Right lobe of liver (tissue), 6 donors: ENCODE results near the gene MCCC1. TPM values are rescaled to one million over a fixed set of nuclear protein-coding genes. Genes with fewer than 3 reads are reported as not detected.

Experiments used
- ATAC-seq, 4 donors: fragments of 200-7000 bp; cut with Tn5 transposase; one replicate each; pipeline ENCODE4 v1.9.1; 2020; ENCODE audit warnings: mild to moderate bottlenecking in 4 of 4, moderate library complexity in 4 of 4
- DNase-seq, 3 donors: peaks; one replicate each; pipeline ENCODE4 v3.0.0-alpha.2; 2020
- H3K27ac ChIP-seq, 3 donors: fragments of 200-600 bp; one replicate each; pipeline ENCODE4 v1.8.0; 2022
- H3K27me3 ChIP-seq, 2 donors: fragments of 200-600 bp; one replicate each; pipeline ENCODE4 v1.8.0; 2022
- H3K36me3 ChIP-seq, 4 donors: fragments of 200-600 bp; sonication (generic) in 1 of 4; one replicate each; pipeline versions ENCODE4 v1.5.1 to v1.8.0; 2017 to 2022; ENCODE audit warnings: control low read depth in 1 of 4
- H3K4me1 ChIP-seq, 4 donors: fragments of 200-600 bp; sonication (generic) in 1 of 4; one replicate each; pipeline versions ENCODE4 v1.5.1 to v1.8.0; 2017 to 2022; ENCODE audit warnings: control low read depth in 1 of 4
- H3K4me3 ChIP-seq, 3 donors: fragments of 200-600 bp; one replicate each; pipeline ENCODE4 v1.8.0; 2022
- H3K9me3 ChIP-seq, 4 donors: fragments of 200-600 bp; sonication (generic) in 1 of 4; one replicate each; pipeline versions ENCODE4 v1.5.1 to v1.8.0; 2017 to 2022; ENCODE audit warnings: control low read depth in 1 of 4
- CTCF ChIP-seq, 4 donors: fragments of 200-600 bp in 3 of 4; fragments of 450-650 bp in 1 of 4; IDR thresholded peaks; one replicate each; pipeline versions ENCODE4 v1.5.1 to v1.8.0; 2016 to 2022; ENCODE audit warnings: antibody characterized with exemption in 4 of 4, mild to moderate bottlenecking in 2 of 4
- POLR2A ChIP-seq: fragments of 450-650 bp; IDR thresholded peaks from one replicate; pipeline ENCODE4 v1.6.1; 2017; ENCODE audit warnings: antibody characterized with exemption, mild to moderate bottlenecking
- WGBS: methylation state at CpG from one replicate; pipeline ENCODE4 v1.1.6; 2018; ENCODE audit warnings: low coverage, low lambda C conversion rate; ENCODE audit not compliant: insufficient coverage; ENCODE audit errors: missing lambda C conversion rate; 5-methylcytosine and 5-hydroxymethylcytosine counted together
- intact Hi-C, 2 donors: fragments of 100-400 bp; cut with DNase I; formaldehyde crosslinking; loops; one replicate each; pipeline versions ENCODE4 v1.11.2 to v1.14.1; 2022
- total RNA-seq, 6 experiments: library from RNA; depleted of rRNA in 2 of 6; stranded (reverse); fragments of >200 nt in 2 of 6; fragmentation: NEBNext Ultra II Directional in 3 of 6; extraction: Animal tissue kit (Norgen Biotek cat#: 25700) in 3 of 6; gene quantifications; one replicate each; pipeline versions ENCODE4 v1.1.0 to v1.2.4, GENCODE V29; 2016 to 2023
- donor health status: DM: no; HTN: yes; CAD: no.
- donor health status: DM: no; HTN: no; CAD: no.
- donor health status: DM: no; HTN: no; CAD: no.
- donor health status: DM: no; HTN: yes; CAD: no.
- donor health status: DM: no; HTN: yes; CAD: no.

Gene MCCC1
- total RNA-seq, 6 experiments from 2014 or later, result 34.0 to 57.0 (median 48.2) TPM

DNA sequence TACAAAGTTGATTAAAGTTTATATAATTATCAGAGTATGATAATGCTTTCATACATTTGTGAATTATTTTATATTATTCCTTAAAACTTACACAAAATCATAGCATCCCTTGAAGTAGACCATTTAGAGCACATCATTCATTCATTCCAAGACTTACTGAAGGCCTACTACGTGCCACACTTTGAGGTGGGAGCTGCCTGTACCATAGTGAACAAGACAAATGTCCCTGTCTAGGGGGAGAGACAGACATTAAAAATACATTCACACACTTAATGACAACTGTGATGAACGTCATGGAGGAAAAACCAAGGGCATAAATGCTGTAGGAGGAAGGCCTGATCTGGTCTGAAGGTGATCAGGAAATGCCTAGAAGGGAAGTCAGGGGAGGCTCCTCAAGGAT is 12.1 kb downstream of the MCCC1 start:
- 68% methylated on average over 2 of the region's 2 CpGs for WGBS
- Histone ChIP-seq H3K4me3 (no peak overlapping the region), H3K27ac (no peak overlapping the region), H3K4me1 (no peaks in the 10 kb centered on the region), H3K27me3 (no peaks in the 10 kb centered on the region), H3K9me3 (no peaks in the 10 kb centered on the region), H3K36me3 (peaks cover 0 to 58% (median 21%) of the 10 kb centered on the region in 4 donors)
- TF ChIP-seq POLR2A (no peak), CTCF (IDR thresholded peaks at IDR 0.05) (no peak)
- no peak for DNase-seq
- no peak for ATAC-seq
- intact Hi-C loops, result no loop called here

DNA sequence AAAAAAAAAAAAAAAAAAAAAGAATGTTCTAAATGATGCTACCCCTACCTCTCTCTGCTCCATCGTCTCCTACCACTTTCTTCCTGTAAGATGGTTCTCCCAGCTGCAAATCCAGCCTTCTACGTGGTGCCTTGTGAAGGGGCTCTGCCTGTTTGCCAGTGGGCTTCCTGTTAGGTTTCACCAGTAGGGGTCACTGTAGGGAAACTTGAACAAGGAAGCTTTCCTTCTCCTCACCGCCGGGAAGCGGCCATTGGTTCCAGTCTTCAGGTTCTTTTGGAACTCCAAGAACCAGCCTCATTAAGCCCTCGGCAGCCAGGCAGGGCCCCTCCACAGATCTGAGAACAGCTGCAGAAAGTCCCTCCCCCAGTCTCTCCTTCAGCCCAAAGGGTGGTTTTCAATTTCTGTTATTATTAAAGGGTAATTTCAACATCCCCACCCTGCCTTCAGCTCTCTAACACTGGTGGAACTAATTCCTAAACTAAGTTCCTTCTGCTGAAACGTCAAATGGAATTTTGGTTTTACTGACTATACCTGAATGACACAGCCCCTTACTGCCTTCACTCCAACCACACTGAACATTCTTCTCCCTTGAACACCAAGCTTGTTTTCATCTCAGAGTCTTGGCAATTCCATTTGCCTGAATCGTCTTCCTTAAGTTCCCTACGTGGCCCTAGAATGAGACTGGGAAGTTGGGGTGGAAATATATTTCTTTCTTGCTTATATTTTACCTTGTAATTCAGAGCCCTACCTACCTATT is 13.5 kb downstream of the MCCC1 start:
- no peak for DNase-seq
- H3K4me1 ChIP-seq, result peaks cover 0 to 9% (median 2%) of the 10 kb centered on the region in 4 donors
- no peaks in the 10 kb centered on the region for H3K9me3 ChIP-seq
- H3K4me3 ChIP-seq, result no peak overlapping the region
- H3K27ac ChIP-seq, result no peak overlapping the region
- ATAC-seq, result peak in 2 of 4 donors; percentile 22 to 48
- 79% methylated on average over 7 of the region's 9 CpGs for WGBS
- intact Hi-C loops, result no loop called here
- H3K36me3 ChIP-seq, result peaks cover 0 to 46% (median 16%) of the 10 kb centered on the region in 4 donors
- no peaks in the 10 kb centered on the region for H3K27me3 ChIP-seq
- TF ChIP-seq CTCF (IDR thresholded peaks at IDR 0.05) (peak in 2 of 4 donors; percentile 41 to 43), POLR2A (no peak)

GRCh38 chr3:183082355-183082915 is 16.9 kb downstream of the MCCC1 start:
- H3K4me3 ChIP-seq, result no peak overlapping the region
- ATAC-seq (no peak), DNase-seq (no peak)
- H3K27ac ChIP-seq, result no peak overlapping the region
- no peak for TF ChIP-seq POLR2A
- no peak for TF ChIP-seq CTCF (IDR thresholded peaks at IDR 0.05)
- intact Hi-C loops, result no loop called here
- 92% methylated on average over 9 of the region's 9 CpGs for WGBS
- no peaks in the 10 kb centered on the region for H3K27me3 ChIP-seq
- H3K36me3 ChIP-seq, result peaks cover 0 to 24% (median 9%) of the 10 kb centered on the region in 4 donors
- no peaks in the 10 kb centered on the region for H3K9me3 ChIP-seq
- peaks cover 0 to 9% (median 2%) of the 10 kb centered on the region in 4 donors for H3K4me1 ChIP-seq

- Histone ChIP-seq H3K4me1 (peaks cover 0 to 9% (median 2%) of the 10 kb centered on the region in 4 donors), H3K27me3 (no peaks in the 10 kb centered on the region), H3K9me3 (no peaks in the 10 kb centered on the region), H3K36me3 (peaks cover 0 to 24% (median 8%) of the 10 kb centered on the region in 4 donors), H3K4me3 (no peak overlapping the region), H3K27ac (peak overlapping the region in 2 of 3 donors; percentile 38 to 54)
- DNase-seq (no peak), ATAC-seq (peak; percentile 37 to 93 (median 54))
- 94% methylated on average over 4 of the region's 6 CpGs for WGBS
- intact Hi-C loops, result no loop called here
- TF ChIP-seq POLR2A, result no peak
- no peak for TF ChIP-seq CTCF (IDR thresholded peaks at IDR 0.05)
Measured at GRCh38 chr3:183081459-183082183, 17.7 kb downstream of the MCCC1 start.
